Activated CD4-positive, alpha-beta T cell treated with anti-CD3 and anti-CD28 coated beads for 1 hour (primary cell): ENCODE results near the gene BID.

Experiments
- DNase-seq: peaks from one replicate; pipeline ENCODE4 v3.0.0-alpha.2; 2020

Gene BID

GRCh38 chr22:17782621-17783020 is 8.4 kb upstream of the BID start:
- no peak for DNase-seq

DNA sequence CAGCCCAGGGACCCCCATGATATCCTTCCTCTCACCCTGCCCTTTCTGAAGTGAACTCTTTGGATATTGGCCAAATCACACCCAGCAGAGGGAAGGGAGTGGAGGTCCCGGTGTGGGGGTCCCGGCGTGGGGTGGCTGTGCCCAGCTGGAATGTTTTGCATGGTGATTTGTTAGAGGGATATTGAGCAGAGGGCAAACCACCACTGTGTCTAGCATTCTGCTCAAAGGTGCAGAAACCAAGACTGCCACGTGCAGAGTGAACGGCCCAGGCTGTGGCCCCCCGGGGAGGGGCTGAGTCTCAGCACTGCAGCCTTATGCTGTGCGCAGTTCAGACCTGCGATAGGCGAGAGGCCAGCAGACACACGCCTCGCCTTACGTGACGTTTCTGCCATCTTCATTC is 7.9 kb upstream of the BID start:
- no peak for DNase-seq

- DNase-seq, result no peak
Measured at GRCh38 chr22:17781319-17782031, 7.2 kb upstream of the BID start.

DNA sequence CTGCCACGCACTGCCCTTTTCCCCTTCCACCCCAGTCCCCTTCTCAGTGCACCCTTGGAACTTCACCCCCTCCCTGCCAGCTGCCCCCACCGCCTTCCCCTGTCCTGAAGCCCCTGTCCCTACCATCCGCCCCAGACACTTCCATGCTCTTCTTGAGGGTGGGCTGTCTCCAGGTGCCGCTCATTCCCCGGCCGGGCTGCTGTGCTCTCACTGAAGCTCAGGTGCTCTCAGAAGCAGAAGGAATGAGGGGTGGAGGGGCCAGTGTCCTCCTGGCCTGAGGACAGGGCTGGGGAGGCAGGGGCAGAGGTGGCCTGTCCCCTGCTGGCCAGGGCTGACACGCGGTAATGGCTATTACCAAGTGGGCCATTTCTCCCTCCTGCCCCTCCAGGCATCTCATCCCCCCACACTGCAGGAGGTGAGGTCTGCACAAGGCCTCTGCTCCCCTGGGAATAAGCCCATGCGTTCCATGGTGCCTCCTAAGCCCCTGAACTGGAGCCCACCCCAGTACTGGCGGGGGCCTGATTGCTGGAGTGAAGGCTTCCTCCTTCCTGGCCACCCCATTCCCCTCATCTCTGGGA is 6.6 kb upstream of the BID start:
- no peak for DNase-seq

GRCh38 chr22:17780116-17780740 is 6.0 kb upstream of the BID start:
- no peak for DNase-seq

- no peak for DNase-seq
Measured at GRCh38 chr22:17779286-17780115, 5.2 kb upstream of the BID start.

DNA sequence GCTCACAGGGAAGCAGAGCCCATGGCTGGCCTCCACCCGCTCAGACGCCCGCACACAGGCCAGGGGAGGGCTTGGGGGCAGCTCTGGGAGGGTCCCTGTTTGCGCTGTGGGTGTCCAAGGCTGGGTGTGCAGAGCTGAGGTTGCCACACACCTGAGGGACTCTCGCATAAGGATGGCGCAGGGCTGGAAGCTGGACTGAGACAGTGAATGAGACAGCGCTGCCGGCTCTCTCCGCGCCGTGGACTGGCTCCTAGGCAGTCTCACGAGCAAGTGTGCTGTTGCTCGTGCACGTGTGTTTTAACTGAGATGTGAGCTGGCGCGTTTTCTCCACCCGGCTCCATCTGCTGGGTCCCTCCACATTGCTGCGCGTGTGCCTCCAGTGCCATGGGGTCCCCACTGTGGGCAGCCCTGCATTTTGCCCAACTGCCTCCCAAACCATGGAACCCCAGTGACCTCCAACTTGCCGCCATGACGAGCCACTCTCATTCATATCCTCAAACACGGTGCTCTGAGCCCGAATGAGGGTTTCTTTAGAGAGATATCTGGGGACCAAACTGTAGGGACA is 4.2 kb upstream of the BID start:
- DNase-seq, result no peak

DNA sequence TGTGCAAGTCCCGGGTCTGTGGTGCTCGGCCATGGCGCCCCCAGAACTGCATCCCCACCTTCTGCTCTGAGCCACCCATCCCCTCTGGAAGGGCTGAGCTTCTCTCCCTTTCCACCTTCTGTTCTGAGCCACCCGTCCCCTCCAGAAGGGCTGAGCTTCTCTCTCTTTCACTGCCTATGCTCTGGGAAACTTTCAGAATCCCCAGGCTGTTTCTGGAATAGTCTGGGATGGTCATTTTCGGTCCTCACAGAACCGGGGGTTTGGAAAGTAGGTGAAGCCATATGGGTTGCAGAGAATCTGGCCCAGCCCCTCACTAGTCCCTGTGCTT is 3.4 kb upstream of the BID start:
- no peak for DNase-seq

DNA sequence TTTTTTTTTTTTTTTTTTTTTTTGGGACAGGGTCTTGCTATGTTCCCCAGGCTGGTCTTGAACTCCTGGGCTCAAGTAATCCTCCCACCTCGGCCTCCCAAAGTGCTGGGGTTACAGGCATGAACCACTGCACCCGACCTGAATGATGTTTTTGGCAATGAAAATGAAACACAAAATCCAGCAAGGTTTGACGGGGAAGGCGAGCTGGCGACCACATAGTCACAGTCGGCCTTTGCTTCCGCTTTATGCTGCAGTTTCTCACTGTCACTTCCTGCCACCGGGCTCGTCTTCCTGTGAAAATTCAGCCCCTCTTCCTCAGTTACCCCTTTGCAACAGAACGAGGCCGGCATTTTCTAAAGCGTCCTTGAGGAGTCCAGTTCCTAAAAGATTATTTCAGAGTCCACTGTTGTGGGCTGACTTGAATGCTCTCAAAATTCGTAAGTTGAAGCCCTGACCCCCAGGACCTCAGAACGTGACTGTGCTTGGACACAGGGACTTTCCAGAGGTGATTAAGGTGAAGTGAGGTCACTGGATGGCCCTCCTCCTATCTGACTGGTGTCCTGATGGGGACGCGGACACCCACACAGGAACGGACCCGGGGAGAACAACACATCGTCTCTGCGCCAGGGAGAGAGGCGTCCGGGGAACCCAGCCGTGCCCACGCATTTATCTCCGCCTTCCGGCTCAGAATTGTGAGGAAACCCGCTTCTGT is 2.9 kb upstream of the BID start:
- peak; percentile 45 for DNase-seq

DNA sequence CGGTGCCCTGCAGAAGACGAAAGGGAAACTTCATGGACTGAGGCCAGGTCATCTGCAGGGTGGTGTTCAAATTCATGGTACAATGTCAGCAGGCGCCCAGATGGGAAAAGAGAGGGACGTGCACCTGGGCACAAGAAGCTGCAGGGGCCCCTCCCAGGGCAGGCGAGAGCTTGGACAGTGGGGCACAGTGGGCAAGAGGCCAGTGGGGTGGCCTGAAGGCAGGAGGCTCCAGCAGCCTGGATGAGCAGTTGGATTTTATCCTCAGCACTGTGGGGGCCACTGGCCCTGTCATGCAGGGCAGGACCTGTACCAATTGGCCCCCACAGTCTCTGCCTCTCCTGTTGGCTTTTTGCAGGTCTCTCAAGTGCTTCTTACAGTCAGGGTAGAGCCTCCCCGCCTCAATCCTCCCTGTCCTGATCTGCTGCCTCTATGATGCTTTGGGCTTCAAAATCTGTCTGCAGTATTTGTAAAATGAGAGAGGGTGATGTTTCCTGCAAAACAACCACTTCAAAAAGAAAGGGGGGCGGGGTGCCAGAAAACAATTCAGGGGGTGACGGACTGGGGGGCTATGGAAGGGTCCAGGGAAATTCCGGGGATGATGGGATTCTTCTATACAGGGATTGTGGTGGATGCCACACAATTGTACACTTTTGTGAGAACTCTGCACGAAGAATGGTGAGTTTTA is 1.7 kb upstream of the BID start:
- DNase-seq, result no peak

GRCh38 chr22:17774926-17775685 is 837 bp upstream of the BID start:
- no peak for DNase-seq

GRCh38 chr22:17773606-17774205 is 563 bp downstream of the BID start:
- peak; percentile 43 for DNase-seq

- DNase-seq, result no peak
Measured at GRCh38 chr22:17772958-17773605, 1.2 kb downstream of the BID start.

DNA sequence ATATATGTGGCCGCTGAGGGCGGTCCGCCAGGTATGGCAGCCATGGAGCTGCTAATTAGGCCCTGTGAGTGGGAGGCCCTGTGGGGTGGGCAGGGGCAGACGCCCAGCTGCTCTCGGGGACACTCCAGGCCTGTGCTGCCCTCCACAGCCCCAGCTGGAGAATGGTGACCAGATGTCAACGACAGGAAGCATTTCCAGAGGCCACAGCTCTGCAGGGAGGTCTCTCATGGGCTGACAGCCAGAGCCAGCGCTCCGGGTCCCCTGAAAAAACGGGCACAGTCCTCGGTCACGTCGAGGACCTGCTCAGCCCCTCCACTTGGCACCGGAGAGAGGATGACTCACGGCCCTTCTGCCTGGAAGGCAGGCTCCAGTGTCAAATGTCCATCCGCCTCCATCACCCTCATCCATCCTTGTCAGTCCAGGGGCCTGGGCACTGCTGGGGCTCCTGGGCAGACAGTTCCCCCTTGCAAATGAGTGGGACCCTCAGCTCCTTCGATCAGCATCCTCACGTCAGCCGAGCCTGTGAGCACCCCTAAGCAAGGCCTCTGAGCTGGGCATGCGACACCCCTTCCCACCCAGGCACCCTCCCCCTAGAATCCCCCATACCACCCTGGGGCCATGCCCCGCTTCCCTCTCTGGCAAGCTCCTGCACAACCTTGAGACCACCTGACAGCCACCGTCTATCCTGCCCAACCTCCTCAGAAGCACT is 1.9 kb downstream of the BID start:
- DNase-seq, result no peak

- DNase-seq, result no peak
Measured at GRCh38 chr22:17770180-17771077, 3.8 kb downstream of the BID start.

GRCh38 chr22:17769716-17770082 is 4.6 kb downstream of the BID start:
- no peak for DNase-seq

DNA sequence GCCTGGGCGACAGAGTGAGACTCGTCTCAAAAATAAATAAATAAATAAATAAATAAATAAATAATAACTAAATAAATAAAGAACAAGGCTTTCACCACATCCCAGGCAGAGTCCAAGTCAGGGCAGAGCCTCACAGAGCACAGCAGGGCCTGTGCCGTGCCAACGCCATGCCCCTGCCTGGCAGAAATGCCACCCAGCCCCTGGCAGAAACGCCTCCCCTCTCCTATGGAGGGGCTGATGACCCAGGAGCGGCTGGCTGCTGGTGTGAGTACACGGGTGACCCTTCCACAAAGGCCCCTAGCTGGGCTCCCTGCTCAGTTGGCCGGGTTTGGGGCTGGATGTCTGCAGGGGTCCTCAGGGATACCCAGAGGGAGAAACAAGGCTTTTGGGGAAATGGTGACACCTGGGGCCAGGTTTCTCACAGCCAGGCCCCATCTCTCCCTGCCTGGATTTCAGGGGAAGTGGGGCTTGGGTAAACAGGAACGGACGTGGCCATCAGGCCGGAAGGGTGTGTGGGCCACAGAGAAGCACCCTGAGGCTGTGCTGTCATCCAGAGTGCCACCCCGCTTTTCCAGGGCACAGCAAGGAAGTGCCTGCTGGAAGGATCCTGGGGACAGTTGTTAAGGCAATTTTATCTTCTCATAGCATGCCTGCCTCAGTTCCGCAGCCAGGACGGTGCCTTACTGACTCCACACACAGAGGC is 5.1 kb downstream of the BID start:
- no peak for DNase-seq
